Chondrocyte (in vitro differentiated cells): ENCODE results near the gene USP21. TPM values are rescaled to one million over a fixed set of nuclear protein-coding genes. Genes with fewer than 3 reads are reported as not detected.

Source experiments
- DNase-seq: peaks from one replicate; pipeline ENCODE4 v3.0.0; 2021; ENCODE audit warnings: mixed read lengths, low spot score
- H3K27ac Mint-ChIP-seq: one replicate; pipeline ENCODE4 v1.8.0; 2021; ENCODE audit warnings: mild to moderate bottlenecking, moderate library complexity, mixed read lengths; ENCODE audit not compliant: unreplicated experiment
- H3K27me3 Mint-ChIP-seq: 2 replicates; pipeline ENCODE4 v1.8.0; 2021; ENCODE audit warnings: low read depth, mixed read lengths
- H3K36me3 Mint-ChIP-seq: 2 replicates; pipeline ENCODE4 v1.8.0; 2021; ENCODE audit warnings: low read depth, mixed read lengths
- H3K4me1 Mint-ChIP-seq: 2 replicates; pipeline ENCODE4 v1.8.0; 2021; ENCODE audit warnings: low read depth, mild to moderate bottlenecking, mixed read lengths
- H3K4me3 Mint-ChIP-seq: one replicate; pipeline ENCODE4 v1.8.0; 2021; ENCODE audit warnings: mild to moderate bottlenecking, moderate library complexity, mixed read lengths; ENCODE audit not compliant: unreplicated experiment
- H3K9me3 Mint-ChIP-seq: 2 replicates; pipeline ENCODE4 v1.8.0; 2021; ENCODE audit warnings: low read depth, mixed read lengths
- total RNA-seq: library from RNA; stranded (reverse); gene quantifications from 3 replicates; pipeline ENCODE4 v1.2.1, GENCODE V29; 2021
- TF ChIP-seq, protein P1 (sequence below): fragments of 200-600 bp; sonication (generic); IDR thresholded peaks from 2 replicates; pipeline ENCODE4 v1.5.0; 2021; ENCODE audit warnings: antibody characterized with exemption, mild to moderate bottlenecking, moderate library complexity

Gene USP21
- total RNA-seq, 1 donor from 2014 or later, result 16.0 TPM

DNA sequence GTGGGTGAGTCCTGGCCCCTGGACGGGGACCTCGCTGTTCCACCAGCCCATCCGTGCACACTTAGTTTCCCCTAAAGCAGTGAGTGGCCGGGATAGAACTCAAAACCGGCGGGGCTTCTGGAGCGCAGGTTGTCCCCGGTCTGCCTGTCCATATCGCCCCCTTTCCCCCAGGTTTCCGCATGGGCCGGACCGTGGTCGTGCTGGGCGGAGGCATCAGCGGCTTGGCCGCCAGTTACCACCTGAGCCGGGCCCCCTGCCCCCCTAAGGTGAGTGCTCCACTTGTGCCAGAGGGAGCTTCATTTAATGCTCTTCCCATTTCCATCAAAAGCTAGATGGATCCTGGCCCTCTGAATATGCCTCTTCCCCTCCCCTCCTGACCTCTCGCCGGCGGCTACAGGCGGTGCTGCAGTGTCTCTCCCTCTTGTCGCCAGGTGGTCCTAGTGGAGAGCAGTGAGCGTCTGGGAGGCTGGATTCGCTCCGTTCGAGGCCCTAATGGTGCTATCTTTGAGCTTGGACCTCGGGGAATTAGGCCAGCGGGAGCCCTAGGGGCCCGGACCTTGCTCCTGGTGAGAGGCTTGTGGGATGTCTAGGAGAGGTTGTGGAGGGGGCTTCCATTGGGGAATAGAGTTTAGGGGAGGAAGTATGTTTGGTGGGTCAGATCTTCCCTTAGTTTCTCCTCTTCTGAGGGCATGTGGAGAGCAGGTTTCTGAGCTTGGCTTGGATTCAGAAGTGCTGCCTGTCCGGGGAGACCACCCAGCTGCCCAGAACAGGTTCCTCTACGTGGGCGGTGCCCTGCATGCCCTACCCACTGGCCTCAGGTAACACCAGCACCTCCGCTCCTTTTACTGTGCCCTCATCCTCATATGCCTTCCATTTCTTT lies 7.6 kb downstream of the USP21 start:
- H3K9me3 Mint-ChIP-seq, result no peaks in the 10 kb centered on the region
- peak overlapping the region; percentile 99 for H3K27ac Mint-ChIP-seq
- peaks cover 15% of the 10 kb centered on the region for H3K36me3 Mint-ChIP-seq
- DNase-seq, result peak; percentile 78
- TF ChIP-seq, protein P1, sequence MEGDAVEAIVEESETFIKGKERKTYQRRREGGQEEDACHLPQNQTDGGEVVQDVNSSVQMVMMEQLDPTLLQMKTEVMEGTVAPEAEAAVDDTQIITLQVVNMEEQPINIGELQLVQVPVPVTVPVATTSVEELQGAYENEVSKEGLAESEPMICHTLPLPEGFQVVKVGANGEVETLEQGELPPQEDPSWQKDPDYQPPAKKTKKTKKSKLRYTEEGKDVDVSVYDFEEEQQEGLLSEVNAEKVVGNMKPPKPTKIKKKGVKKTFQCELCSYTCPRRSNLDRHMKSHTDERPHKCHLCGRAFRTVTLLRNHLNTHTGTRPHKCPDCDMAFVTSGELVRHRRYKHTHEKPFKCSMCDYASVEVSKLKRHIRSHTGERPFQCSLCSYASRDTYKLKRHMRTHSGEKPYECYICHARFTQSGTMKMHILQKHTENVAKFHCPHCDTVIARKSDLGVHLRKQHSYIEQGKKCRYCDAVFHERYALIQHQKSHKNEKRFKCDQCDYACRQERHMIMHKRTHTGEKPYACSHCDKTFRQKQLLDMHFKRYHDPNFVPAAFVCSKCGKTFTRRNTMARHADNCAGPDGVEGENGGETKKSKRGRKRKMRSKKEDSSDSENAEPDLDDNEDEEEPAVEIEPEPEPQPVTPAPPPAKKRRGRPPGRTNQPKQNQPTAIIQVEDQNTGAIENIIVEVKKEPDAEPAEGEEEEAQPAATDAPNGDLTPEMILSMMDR, result no peak
- H3K4me1 Mint-ChIP-seq, result peaks cover 32% of the 10 kb centered on the region
- H3K27me3 Mint-ChIP-seq, result no peaks in the 10 kb centered on the region
- peak overlapping the region; percentile 89 for H3K4me3 Mint-ChIP-seq

DNA sequence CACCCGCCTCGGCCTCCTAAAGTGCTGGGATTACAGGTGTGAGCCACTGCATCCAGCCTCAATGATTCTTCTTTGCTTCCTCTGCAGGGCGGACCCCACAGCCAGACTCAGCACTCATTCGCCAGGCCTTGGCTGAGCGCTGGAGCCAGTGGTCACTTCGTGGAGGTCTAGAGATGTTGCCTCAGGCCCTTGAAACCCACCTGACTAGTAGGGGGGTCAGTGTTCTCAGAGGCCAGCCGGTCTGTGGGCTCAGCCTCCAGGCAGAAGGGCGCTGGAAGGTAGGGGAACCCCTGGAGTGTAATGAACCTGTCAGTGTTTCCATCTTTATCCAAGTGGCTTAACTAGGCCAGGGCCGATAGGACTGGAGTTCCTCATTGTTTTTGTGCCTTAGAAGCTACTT lies 9.6 kb downstream of the USP21 start:
- Mint-ChIP-seq H3K27me3 (no peaks in the 10 kb centered on the region), H3K4me3 (no peak overlapping the region), H3K9me3 (no peaks in the 10 kb centered on the region), H3K36me3 (peaks cover 16% of the 10 kb centered on the region), H3K27ac (no peak overlapping the region), H3K4me1 (peaks cover 48% of the 10 kb centered on the region)
- TF ChIP-seq, protein P1, result no peak
- peak; percentile 59 for DNase-seq

DNA sequence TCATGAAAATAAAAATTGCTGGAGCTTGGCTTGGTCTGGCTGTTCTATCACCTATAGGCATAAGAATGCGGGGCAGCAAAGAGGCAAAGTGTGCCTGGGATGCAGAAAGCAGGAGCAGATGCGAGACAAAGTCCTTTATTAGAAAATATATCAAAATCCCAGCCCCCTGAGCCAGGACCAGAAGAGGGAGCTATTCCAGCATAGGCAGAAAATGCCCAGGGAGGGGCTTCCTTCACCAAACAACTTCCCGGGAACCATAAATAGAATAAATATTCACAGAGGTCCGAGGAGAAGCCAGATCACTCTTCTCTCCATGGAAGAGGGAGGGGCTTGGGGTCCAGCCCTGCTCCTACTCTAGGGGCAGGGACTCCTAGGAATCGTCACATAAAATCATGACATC lies 11.9 kb downstream of the USP21 start:
- peaks cover 22% of the 10 kb centered on the region for H3K36me3 Mint-ChIP-seq
- no peak overlapping the region for H3K4me3 Mint-ChIP-seq
- peak overlapping the region; percentile 27 for H3K27ac Mint-ChIP-seq
- H3K27me3 Mint-ChIP-seq, result no peaks in the 10 kb centered on the region
- peaks cover 45% of the 10 kb centered on the region for H3K4me1 Mint-ChIP-seq
- H3K9me3 Mint-ChIP-seq, result no peaks in the 10 kb centered on the region
- TF ChIP-seq, protein P1, result peak; percentile 50
- DNase-seq, result no peak

DNA sequence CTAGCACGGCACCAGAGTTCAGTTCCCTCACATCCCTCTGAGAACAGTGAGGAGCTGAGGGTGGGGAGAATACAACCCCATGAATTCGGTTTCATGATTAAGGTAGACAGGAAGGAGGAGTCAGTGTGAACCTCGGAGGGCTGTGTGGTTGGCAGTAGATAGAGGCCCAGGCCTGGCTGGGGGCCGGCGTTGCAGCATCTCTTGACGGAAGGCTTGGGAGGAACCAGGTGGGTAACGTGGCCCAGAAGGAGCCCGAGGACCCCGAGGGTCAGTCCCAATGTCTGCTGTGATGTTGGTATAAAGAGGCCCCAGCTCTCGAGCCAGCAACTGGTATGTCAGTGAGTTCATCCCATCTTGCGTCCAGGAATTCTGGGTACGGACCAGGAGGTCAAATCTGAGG lies 12.4 kb downstream of the USP21 start:
- Mint-ChIP-seq H3K9me3 (no peaks in the 10 kb centered on the region), H3K36me3 (peaks cover 22% of the 10 kb centered on the region), H3K4me1 (peaks cover 48% of the 10 kb centered on the region), H3K4me3 (no peak overlapping the region), H3K27me3 (no peaks in the 10 kb centered on the region), H3K27ac (no peak overlapping the region)
- DNase-seq, result peak; percentile 77
- TF ChIP-seq, protein P1, result no peak

DNA sequence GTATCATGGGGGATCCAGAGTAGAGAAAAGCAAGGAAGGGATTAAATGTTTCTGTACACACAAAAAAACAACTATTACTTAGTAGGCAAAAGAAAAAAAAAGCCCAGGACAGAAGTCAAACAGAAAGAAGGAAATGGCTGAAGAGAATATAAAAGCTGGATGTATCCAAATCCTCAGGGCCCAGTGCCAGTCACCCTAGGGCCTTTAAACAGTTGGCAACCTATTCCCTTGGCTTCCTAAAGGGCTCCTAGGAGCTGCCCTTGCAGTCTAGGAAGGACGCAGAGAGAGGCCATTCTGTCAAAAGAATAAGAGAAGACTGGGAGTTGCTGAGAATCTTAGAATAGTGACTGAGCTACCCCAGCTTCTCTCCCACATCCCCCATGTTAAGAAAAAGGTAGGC lies 13.0 kb downstream of the USP21 start:
- TF ChIP-seq, protein P1, result no peak

More for the DNA sequence above, 13.0 kb downstream of the USP21 start:
- DNase-seq, result peak; percentile 3
- Mint-ChIP-seq H3K27me3 (no peaks in the 10 kb centered on the region), H3K27ac (peak overlapping the region; percentile 88), H3K4me3 (no peak overlapping the region), H3K9me3 (no peaks in the 10 kb centered on the region), H3K36me3 (peaks cover 22% of the 10 kb centered on the region), H3K4me1 (peaks cover 46% of the 10 kb centered on the region)
